WERI-Rb-1 (cell line): ENCODE data around the gene DEFB112.

ENCODE experiments used
- DNase-seq: peaks from one replicate; pipeline ENCODE4 v3.0.0-alpha.2; 2020
- H3K27ac ChIP-seq: fragments of 250-450 bp; sonication (Bioruptor Pico); 2 replicates; pipeline ENCODE4 v1.5.1; 2020; ENCODE audit warnings: mild to moderate bottlenecking, moderate library complexity
- H3K27me3 ChIP-seq: fragments of 250-450 bp; sonication (Bioruptor Pico); 2 replicates; pipeline ENCODE4 v1.5.1; 2021; ENCODE audit warnings: mild to moderate bottlenecking, low read depth, moderate library complexity; ENCODE audit not compliant: insufficient read depth, severe bottlenecking
- H3K36me3 ChIP-seq: fragments of 250-450 bp; sonication (Bioruptor Pico); 2 replicates; pipeline ENCODE4 v1.5.1; 2020; ENCODE audit warnings: mild to moderate bottlenecking, moderate library complexity
- H3K4me3 ChIP-seq: 2 replicates; pipeline ENCODE4 v1.5.1; 2011; ENCODE audit warnings: low read depth, mild to moderate bottlenecking, control low read depth, low read length
- H3K9me3 ChIP-seq: fragments of 250-450 bp; sonication (Bioruptor Pico); 2 replicates; pipeline ENCODE4 v1.5.1; 2021; ENCODE audit warnings: mild to moderate bottlenecking, moderate library complexity; ENCODE audit not compliant: severe bottlenecking
- CTCF ChIP-seq: IDR thresholded peaks from 2 replicates; pipeline ENCODE4 v1.5.1; 2011; ENCODE audit warnings: low read depth, mild to moderate bottlenecking, control low read depth, inconsistent platforms, low read length

The DEFB112 gene

GRCh38 chr6:50049829-50050228 is at the start of gene DEFB112:
Gene DEFB112 (minus strand): TSS chr6:50049929. CDS start chr6:50049869, 60 bp downstream.
- no peak within 1 kb of the TSS for H3K4me3 ChIP-seq
- DNase-seq, result no peak
- H3K27me3 ChIP-seq, result no peaks in the 10 kb centered on the region
- H3K27ac ChIP-seq, result no peak within 1 kb of the TSS
- no peaks in the 10 kb centered on the region for H3K36me3 ChIP-seq
- TF ChIP-seq CTCF, result no peak
- H3K9me3 ChIP-seq, result no peaks in the 10 kb centered on the region

GRCh38 chr6:50098641-50098993 is 48.9 kb upstream of the DEFB112 start:
- no peak for DNase-seq
- Histone ChIP-seq H3K36me3 (no peaks in the 10 kb centered on the region), H3K9me3 (no peaks in the 10 kb centered on the region), H3K27ac (no peak overlapping the region), H3K27me3 (no peaks in the 10 kb centered on the region), H3K4me3 (no peak overlapping the region)
- no peak for TF ChIP-seq CTCF

- no peaks in the 10 kb centered on the region for H3K9me3 ChIP-seq
- DNase-seq, result no peak
- no peak overlapping the region for H3K4me3 ChIP-seq
- no peak for TF ChIP-seq CTCF
- no peaks in the 10 kb centered on the region for H3K27me3 ChIP-seq
- H3K27ac ChIP-seq, result no peak overlapping the region
- H3K36me3 ChIP-seq, result no peaks in the 10 kb centered on the region
Observed at GRCh38 chr6:50097966-50098640, 48.4 kb upstream of the DEFB112 start.

- H3K27ac ChIP-seq, result no peak overlapping the region
- TF ChIP-seq CTCF, result no peak
- H3K9me3 ChIP-seq, result no peaks in the 10 kb centered on the region
- no peaks in the 10 kb centered on the region for H3K27me3 ChIP-seq
- no peak for DNase-seq
- H3K4me3 ChIP-seq, result no peak overlapping the region
- no peaks in the 10 kb centered on the region for H3K36me3 ChIP-seq
Observed at GRCh38 chr6:50096296-50096695, 46.6 kb upstream of the DEFB112 start.

- no peak for TF ChIP-seq CTCF
- H3K36me3 ChIP-seq, result no peaks in the 10 kb centered on the region
- DNase-seq, result no peak
- no peaks in the 10 kb centered on the region for H3K27me3 ChIP-seq
- no peaks in the 10 kb centered on the region for H3K9me3 ChIP-seq
- no peak overlapping the region for H3K4me3 ChIP-seq
- H3K27ac ChIP-seq, result no peak overlapping the region
Observed at GRCh38 chr6:50093938-50094272, 44.2 kb upstream of the DEFB112 start.
